GM12873 (cell line): ENCODE measurements around the gene CSRP2.

Experiments
- TF ChIP-seq, protein P1 (sequence below): IDR thresholded peaks from 2 replicates; pipeline ENCODE4 v1.5.1; 2012; ENCODE audit warnings: low read depth, mild to moderate bottlenecking, moderate library complexity, low read length, control low read depth; ENCODE audit not compliant: insufficient read depth; ENCODE audit errors: missing control alignments

CSRP2 gene

DNA sequence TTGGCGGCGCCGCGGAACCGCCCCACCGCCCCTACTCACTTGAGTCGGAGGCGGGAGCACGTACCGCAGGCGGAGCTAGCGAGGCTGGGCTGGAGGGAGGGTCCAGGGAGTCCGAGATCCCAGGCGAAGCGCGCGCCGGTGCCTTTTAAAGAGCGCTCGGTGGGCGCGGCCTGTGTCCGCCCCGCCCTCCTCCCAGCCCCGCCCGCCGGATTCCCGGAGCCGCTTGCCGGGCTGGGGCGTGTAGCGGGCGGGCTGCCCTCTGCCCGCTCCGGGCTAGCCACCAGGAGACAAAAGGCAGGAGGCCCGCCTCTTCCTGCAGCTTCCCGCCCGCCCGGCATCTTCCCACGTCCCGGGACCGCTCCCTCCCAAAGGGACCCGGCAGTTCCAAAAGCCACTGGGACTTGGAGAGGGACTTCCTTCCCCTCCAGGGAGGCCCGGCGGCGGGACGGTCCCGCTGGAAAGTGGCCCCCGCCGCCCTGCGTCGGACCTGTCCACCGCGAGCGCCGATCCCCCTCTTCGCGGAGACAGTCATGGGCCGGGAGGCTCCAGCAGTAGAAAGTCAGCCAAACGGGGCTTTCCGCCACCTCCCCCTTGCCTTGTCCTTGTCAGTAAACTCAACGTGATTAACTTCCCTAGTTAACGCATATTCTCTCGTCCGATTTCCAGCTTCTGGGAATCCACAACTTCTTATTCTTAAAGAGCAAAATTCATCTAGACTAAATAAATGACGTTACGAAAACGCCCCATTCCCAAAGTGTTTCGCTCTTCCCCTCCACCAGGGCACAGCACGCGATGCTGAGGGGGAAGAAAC, at the start of gene CSRP2:
CSRP2 (minus strand) TSS at position 121 of the 811 bp plus-strand sequence. CDS start 12,759 bp downstream, outside the sequence.
- TF ChIP-seq, protein P1, sequence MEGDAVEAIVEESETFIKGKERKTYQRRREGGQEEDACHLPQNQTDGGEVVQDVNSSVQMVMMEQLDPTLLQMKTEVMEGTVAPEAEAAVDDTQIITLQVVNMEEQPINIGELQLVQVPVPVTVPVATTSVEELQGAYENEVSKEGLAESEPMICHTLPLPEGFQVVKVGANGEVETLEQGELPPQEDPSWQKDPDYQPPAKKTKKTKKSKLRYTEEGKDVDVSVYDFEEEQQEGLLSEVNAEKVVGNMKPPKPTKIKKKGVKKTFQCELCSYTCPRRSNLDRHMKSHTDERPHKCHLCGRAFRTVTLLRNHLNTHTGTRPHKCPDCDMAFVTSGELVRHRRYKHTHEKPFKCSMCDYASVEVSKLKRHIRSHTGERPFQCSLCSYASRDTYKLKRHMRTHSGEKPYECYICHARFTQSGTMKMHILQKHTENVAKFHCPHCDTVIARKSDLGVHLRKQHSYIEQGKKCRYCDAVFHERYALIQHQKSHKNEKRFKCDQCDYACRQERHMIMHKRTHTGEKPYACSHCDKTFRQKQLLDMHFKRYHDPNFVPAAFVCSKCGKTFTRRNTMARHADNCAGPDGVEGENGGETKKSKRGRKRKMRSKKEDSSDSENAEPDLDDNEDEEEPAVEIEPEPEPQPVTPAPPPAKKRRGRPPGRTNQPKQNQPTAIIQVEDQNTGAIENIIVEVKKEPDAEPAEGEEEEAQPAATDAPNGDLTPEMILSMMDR: peak; percentile 5

DNA sequence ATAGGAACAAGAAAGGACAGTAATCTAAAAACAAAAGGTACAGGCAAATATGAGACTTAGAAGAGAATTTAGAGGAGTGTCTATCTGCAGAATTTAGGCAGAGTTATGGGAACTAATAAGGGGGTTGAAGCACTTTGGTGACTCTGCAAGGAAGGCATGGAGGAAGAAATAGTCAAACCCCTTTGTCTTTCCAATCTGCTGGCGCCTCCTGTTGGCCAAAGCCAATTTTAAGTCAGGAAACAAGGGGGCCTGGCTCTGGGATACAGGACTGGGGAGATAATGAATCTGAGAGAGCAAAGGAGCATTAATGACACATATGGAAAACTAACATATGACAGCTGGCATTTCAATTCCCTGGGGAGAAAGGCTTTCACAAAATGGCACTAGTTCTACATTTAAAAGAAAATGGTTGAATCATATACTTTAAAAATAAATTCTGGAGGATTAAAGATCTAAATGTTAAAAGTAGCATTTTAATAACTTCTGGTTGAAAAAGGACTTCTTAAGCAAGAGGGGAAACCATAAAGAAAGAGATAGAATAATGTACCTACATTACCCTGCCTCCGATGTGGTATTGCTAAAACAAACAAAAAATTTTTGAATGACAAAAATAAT, 48.5 kb upstream of the CSRP2 start:
- TF ChIP-seq, protein P1: peak; percentile 64

DNA sequence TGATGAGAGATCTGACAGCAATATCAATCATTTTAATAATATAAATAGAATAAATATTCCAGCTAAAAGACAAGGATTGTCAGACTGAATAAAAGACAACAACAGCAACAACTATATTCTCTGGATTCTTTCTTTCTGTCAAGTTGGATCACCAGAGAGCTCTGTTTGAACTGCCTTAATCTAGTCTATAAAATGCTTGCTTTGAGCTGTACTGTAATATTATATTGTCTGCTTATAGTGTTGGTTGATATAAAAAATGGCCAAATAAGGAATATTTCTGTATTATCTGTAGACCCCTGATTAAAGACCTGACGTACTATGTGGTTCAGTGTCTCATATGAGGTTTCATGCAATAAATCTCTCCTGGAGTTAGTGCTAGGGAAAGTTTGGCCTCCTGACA, 46.3 kb upstream of the CSRP2 start:
- TF ChIP-seq, protein P1: no peak

DNA sequence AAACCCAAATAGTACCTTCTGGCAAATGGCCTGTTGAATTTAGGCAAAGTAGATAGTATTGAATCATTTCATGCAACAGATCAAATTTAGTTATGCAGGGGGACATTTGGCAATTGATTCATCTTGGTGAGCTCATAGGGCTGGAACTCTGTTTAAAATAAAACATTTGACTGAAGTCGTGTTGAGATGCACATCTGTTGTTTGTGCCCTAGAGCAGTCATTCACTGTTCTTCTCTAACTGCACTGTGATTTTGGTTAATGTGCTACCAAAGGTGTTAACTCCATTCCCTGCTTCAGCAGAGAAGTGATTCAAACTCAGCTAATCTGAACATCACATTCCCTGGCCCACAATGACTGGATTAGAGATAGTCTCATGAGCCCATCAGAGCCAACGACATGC, 44.0 kb upstream of the CSRP2 start:
- TF ChIP-seq, protein P1: no peak

DNA sequence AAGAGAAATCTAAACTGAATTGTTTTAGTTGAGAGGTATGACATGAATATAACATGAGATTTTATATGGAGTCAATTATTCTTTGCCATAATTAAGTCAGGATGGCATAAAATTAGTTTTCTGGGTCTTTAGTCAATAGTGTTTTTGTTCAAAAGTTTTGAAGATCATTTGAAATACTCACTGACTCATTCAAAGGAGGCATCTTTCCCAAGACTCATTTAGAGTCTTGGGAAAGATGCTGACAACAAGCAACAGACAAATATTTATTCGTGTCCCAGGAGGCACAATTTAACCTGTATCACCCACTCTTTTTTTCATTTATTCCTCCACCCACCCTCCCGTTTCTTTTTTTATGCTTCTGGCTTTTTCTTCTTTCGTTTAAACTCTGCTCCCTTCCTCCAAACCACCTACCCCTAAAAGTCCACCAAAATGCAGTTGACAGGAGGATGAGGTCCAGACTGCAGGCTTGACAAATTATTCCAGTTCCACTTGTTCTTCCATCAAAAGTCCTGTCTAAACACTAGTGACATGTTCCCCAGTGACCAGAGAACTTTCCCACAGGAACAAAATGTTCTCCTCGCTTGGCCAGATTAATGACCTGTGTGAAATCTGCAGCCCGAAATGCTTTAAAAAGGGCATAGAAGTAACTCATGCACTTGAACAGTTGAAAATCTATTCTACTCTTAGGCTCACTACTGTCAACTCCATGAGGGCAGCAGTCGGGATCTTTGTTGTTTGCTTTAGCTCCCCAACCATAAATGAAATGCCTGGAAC, 43.3 kb upstream of the CSRP2 start:
- TF ChIP-seq, protein P1: no peak

DNA sequence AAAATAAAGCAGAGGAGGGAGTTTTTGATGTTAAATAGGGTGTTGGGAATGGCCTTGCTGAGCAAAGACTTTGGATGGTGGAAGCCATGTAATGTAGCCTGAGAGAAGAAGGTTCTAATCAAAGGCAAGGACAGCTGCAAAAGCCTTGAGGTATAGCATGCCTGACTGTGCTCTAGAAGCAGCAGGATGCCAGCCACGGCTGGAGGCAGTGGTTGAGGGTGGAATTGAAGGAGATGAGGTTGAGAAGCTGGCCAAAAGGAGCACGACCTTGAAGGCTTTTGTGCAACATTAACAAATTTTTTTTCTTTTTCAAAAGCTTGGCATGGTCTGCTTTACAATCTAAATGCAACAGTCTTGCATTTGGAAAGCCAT, 42.3 kb upstream of the CSRP2 start:
- TF ChIP-seq, protein P1: no peak

DNA sequence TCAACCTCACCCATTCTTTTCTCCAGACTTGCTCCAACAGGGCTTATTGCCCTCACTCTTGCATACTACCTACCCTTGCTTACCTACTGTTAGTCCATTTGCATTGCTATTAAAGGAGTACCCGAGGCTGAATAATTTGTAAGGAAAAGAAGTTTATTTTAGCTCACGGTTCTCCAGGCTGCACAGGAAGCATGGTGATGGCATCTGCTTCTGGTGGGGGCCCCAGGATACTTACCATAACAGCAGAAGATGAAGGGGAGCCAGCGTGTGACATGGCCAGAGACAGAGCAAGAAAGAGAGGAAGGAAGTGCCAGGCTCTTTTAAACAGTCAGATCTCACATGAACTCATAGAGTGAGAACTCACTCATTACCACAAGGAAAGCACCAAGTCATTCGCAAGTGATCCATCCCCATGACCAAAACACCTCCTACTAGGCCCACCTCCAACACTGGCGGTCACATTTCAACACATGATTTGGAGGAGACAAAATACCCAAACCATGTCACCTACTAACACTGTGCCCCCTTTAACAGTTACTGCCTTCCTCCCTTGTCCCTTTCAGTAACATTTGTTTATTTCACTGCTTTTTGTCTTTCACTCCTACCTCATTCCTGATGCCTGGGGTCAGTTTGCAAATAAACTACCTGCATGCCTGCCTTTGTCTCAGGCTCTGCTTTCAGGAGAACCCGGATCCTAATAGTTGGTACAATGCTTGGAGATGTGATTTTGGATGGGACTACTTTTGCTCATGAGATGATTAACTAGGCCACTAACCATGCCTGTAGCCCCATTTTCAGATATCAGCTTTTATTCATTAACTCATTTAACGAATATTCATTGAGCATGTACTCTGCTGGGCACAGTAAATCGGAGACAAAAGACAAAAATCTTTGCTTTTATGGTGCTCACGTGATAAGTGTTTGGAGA, 41.6 kb upstream of the CSRP2 start:
- TF ChIP-seq, protein P1: no peak
